CD8-positive, alpha-beta memory T cell (primary cell): Measurements from ENCODE around the gene TJAP1. TPM values are rescaled to one million over a fixed set of nuclear protein-coding genes. Genes with fewer than 3 reads are reported as not detected.
A peak's percentile ranks its signal among the peaks of the same experiment; 100 is the strongest.

ENCODE experiments used
- CTCF ChIA-PET: fragments of 350-600 bp; sonication (Branson Sonifier 250); formaldehyde crosslinking; loops from one replicate; lab custom pipeline; 2021; ENCODE audit warnings: antibody characterized with exemption; lab: Charles Lee
- POLR2A ChIA-PET: fragments of 350-600 bp; sonication (Branson Sonifier 250); formaldehyde crosslinking; loops from one replicate; lab custom pipeline; 2021; ENCODE audit warnings: antibody characterized with exemption; lab: Charles Lee
- DNase-seq, 5 donors: peaks; one replicate each; pipeline versions ENCODE4 v3.0.0 to v3.0.0-alpha.2; 2020 to 2022; ENCODE audit warnings: mixed read lengths in 1 of 5
- H3K27ac ChIP-seq: one replicate; pipeline ENCODE4 v1.7.0; 2013; ENCODE audit warnings: low read depth, mild to moderate bottlenecking, low read length, moderate library complexity
- H3K27me3 ChIP-seq: 2 replicates; pipeline ENCODE4 v1.7.0; 2013; ENCODE audit warnings: low read length, mild to moderate bottlenecking; ENCODE audit not compliant: insufficient read depth, poor library complexity, severe bottlenecking
- H3K36me3 ChIP-seq: 2 replicates; pipeline ENCODE4 v1.7.0; 2013; ENCODE audit warnings: mild to moderate bottlenecking, low read length, moderate library complexity; ENCODE audit not compliant: insufficient read depth
- H3K4me1 ChIP-seq: 2 replicates; pipeline ENCODE4 v1.7.0; 2013; ENCODE audit warnings: mild to moderate bottlenecking, low read length, moderate library complexity; ENCODE audit not compliant: insufficient read depth
- H3K4me3 ChIP-seq: 2 replicates; pipeline ENCODE4 v1.7.0; 2013; ENCODE audit warnings: mild to moderate bottlenecking, low read length
- H3K9me3 ChIP-seq: 2 replicates; pipeline ENCODE4 v1.7.0; 2013; ENCODE audit warnings: mild to moderate bottlenecking, low read length
- H3K27ac Mint-ChIP-seq, 8 donors: one replicate each; pipeline ENCODE4 v1.8.0; 2020 to 2021; ENCODE audit warnings: mixed read lengths in 8 of 8, mild to moderate bottlenecking in 6 of 8, inconsistent platforms in 3 of 8, moderate library complexity in 3 of 8
- H3K27me3 Mint-ChIP-seq, 2 donors: one replicate each; pipeline ENCODE4 v1.8.0; 2020 to 2021; ENCODE audit warnings: mixed read lengths in 2 of 2, mild to moderate bottlenecking in 1 of 2, moderate library complexity in 1 of 2
- H3K36me3 Mint-ChIP-seq, 3 donors: one replicate each; pipeline ENCODE4 v1.8.0; 2020 to 2021; ENCODE audit warnings: mixed read lengths in 3 of 3, inconsistent platforms in 1 of 3, mild to moderate bottlenecking in 1 of 3
- H3K4me1 Mint-ChIP-seq, 3 donors: one replicate each; pipeline ENCODE4 v1.8.0; 2020 to 2021; ENCODE audit warnings: mixed read lengths in 3 of 3, inconsistent platforms in 1 of 3, mild to moderate bottlenecking in 1 of 3
- H3K4me3 Mint-ChIP-seq, 7 donors: one replicate each; pipeline ENCODE4 v1.8.0; 2020 to 2021; ENCODE audit warnings: mixed read lengths in 7 of 7, mild to moderate bottlenecking in 6 of 7, moderate library complexity in 4 of 7, inconsistent platforms in 2 of 7
- H3K9me3 Mint-ChIP-seq, 5 donors: one replicate each; pipeline ENCODE4 v1.8.0; 2020 to 2022; ENCODE audit warnings: mixed read lengths in 5 of 5, mild to moderate bottlenecking in 3 of 5, moderate library complexity in 2 of 5, inconsistent platforms in 1 of 5
- polyA plus RNA-seq: library from polyadenylated mRNA; unstranded; fragments of 300-500 nt; fragmentation: Illumina TruSeq; gene quantifications from one replicate; pipeline ENCODE4 v1.2.3, GENCODE V29; 2021
- total RNA-seq, 2 experiments: library from RNA; stranded (reverse); gene quantifications; one replicate each; pipeline ENCODE4 v1.2.3, GENCODE V29; 2021

TJAP1 gene
- total and polyA plus RNA-seq, 3 experiments from 2014 or later, result 11.8 to 49.1 (median 48.8) TPM

DNA sequence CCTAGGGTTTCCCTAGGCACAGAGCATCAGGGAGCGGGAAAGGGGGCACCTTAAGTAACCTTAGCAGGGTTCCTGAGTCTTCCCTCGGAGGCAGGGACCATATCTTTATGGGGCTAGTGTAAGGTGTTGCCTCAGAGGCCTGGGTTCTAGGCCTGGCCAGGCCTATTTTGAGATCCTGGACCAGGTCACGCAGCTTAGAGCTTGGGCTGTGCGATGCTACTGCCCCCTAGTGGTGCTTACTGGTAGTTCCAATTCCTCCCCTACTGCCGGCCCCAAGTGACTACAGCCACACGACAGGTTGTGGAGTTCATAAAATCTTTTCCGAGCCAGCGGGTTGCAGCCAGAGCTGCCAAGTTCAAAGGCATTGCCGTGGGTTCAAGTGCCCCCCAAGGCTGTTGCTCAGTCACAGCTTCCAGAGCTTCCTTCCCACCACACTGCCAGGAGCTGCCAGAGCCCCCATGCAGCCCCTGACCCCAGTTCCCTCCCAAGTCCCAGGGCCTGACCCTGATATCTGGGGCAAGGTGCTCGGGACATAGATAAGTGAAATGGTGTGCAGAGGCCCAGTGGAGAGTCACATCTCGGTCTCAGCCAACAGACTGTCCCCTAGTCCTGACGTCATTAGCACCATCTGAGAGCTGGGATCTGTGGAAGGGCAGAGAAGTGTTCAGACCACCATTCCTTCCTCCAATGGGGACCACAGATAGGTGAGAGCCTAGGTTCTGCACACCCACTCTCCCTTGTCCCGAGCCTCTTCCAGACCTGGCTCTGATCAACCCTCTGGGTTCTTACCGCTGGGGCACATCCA, 29.5 kb downstream of the TJAP1 start:
- H3K9me3 ChIP-seq, result no peaks in the 10 kb centered on the region
- H3K27ac Mint-ChIP-seq, result peak overlapping the region in 7 of 8 donors; percentile 5 to 95 (median 66)
- peaks cover 14% of the 10 kb centered on the region for H3K4me1 ChIP-seq
- peaks cover 15% of the 10 kb centered on the region for H3K36me3 ChIP-seq
- H3K9me3 Mint-ChIP-seq, result no peaks in the 10 kb centered on the region
- ChIA-PET CTCF (interaction anchor here (0.6 to 7.2 kb wide), 32 partner anchors 9 to 691 kb away, joined by 3 to 93 read pairs (median 4); partner anchors contain the start of genes ABCC10, CRIP3, DLK2 and DNPH1), POLR2A (interaction anchor here (0.7 to 1.7 kb wide), 6 partner anchors 9 to 278 kb away, joined by 3 to 4 read pairs (median 3); partner anchors contain the start of genes ABCC10, DLK2, DNPH1 and POLR1C)
- peaks cover 10% of the 10 kb centered on the region for H3K27me3 ChIP-seq
- H3K4me1 Mint-ChIP-seq, result peaks cover 16 to 35% (median 30%) of the 10 kb centered on the region in 3 donors
- H3K36me3 Mint-ChIP-seq, result peaks cover 4 to 53% (median 13%) of the 10 kb centered on the region in 3 donors
- peaks cover 5 to 14% of the 10 kb centered on the region in 2 donors for H3K27me3 Mint-ChIP-seq
- no peak overlapping the region for H3K4me3 ChIP-seq
- peak overlapping the region in 1 of 7 donors; percentile 66 for H3K4me3 Mint-ChIP-seq
- H3K27ac ChIP-seq, result no peak overlapping the region
- DNase-seq, result peak; percentile 65 to 83 (median 71)

DNA sequence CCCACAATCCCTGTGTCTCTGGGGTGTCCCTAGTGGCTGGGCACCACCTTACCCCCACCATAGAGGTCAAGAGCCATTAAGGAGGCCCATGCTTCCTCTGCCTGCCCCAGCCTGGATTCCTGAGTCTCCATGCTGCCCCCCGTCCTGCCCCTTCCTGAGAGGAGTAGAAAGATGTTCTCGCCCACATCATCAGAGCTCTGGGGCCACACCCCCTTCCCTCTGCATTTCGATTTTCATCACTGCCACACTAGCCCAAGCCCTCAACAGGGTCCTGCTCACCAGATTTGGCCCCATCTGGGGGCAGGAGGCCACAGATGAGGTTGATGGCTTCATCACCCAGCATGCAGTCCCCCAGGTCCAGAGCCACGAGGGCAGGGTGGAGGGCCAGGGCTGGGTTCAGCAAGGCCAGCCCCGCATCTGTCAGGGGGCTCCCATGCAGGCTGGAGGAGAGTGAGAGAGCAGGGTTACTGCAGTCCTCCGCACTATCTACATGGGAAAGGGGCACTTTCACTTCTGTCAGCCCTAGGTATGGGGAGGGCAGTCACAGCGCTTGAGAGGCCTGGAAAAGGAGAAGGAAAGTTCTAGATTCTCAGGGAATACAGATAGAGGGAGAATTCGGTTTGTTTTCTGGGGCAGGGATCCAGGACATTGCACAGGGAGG, 31.2 kb downstream of the TJAP1 start:
- Mint-ChIP-seq H3K4me3 (peak overlapping the region; percentile 56 to 96 (median 82)), H3K27ac (peak overlapping the region in 4 of 8 donors; percentile 14 to 85 (median 68)), H3K4me1 (peaks cover 22 to 43% (median 37%) of the 10 kb centered on the region in 3 donors), H3K36me3 (peaks cover 3 to 53% (median 8%) of the 10 kb centered on the region in 3 donors), H3K9me3 (no peaks in the 10 kb centered on the region), H3K27me3 (peaks cover 7 to 14% of the 10 kb centered on the region in 2 donors)
- ChIA-PET POLR2A (interaction anchor here (1.4 to 1.7 kb wide), 2 partner anchors 54 to 284 kb away, joined by 3 to 4 read pairs; partner anchors contain the start of gene DLK2), CTCF (interaction anchor here (1.1 to 7.2 kb wide), 7 partner anchors 8 to 280 kb away, joined by 3 to 93 read pairs (median 9); partner anchors contain the start of genes DLK2, DNPH1, POLR1C and YIPF3)
- Histone ChIP-seq H3K4me1 (peaks cover 14% of the 10 kb centered on the region), H3K36me3 (peaks cover 18% of the 10 kb centered on the region), H3K27ac (no peak overlapping the region), H3K9me3 (no peaks in the 10 kb centered on the region), H3K27me3 (peaks cover 10% of the 10 kb centered on the region), H3K4me3 (no peak overlapping the region)
- DNase-seq, result no peak

DNA sequence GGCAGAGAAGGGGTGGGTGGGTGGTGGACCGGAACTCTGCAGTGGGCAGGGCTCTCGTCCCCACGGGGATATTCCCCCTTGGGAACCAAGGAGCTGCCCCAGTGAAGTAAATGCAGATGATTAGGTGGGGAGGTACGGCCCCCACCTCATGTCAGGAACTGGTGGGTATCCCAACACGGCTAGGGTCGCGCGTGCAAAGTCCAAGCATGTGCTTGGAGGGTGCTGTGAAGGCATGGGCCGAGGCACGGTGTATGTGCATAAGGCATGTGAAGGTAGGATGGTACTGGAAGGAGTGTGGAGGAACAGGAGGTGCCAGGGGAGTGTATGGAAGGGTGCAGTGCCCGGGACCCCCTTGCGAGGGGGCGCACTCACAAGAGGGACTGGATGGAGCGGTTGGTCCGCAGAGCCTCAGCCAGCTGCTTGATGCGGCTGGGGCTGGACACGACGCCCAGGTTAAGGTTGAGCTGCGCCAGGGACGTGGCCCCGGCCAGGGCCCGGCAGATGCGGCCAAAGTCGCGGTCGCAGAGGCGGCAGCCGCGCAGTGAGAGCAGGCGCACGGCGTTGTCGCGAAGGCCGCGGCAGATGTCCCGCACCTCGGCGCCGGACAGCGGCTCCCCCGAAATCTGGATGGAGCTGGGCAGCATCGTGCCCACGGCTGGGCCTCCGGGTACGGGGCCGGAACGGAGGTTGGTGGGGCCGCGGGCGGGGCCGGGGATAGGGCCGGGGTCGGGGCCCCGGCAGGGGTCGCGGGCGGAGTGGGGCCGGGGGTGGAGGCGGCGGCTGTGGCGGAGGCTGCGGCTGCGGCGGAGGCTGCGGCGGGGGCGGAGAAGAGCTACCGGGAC, 32.0 kb downstream of the TJAP1 start:
- ChIA-PET POLR2A (interaction anchor here (0.5 to 1.4 kb wide), 7 partner anchors 9 to 495 kb away, joined by 3 to 14 read pairs (median 4); partner anchors contain the start of genes DLK2, KLHDC3 and MEA1), CTCF (interaction anchor here (1.1 to 6.6 kb wide), 2 partner anchors 55 to 280 kb away, joined by 5 to 61 read pairs; partner anchors contain the start of genes DLK2 and DNPH1)
- peak overlapping the region; percentile 75 to 96 (median 82) for H3K4me3 Mint-ChIP-seq

DNA sequence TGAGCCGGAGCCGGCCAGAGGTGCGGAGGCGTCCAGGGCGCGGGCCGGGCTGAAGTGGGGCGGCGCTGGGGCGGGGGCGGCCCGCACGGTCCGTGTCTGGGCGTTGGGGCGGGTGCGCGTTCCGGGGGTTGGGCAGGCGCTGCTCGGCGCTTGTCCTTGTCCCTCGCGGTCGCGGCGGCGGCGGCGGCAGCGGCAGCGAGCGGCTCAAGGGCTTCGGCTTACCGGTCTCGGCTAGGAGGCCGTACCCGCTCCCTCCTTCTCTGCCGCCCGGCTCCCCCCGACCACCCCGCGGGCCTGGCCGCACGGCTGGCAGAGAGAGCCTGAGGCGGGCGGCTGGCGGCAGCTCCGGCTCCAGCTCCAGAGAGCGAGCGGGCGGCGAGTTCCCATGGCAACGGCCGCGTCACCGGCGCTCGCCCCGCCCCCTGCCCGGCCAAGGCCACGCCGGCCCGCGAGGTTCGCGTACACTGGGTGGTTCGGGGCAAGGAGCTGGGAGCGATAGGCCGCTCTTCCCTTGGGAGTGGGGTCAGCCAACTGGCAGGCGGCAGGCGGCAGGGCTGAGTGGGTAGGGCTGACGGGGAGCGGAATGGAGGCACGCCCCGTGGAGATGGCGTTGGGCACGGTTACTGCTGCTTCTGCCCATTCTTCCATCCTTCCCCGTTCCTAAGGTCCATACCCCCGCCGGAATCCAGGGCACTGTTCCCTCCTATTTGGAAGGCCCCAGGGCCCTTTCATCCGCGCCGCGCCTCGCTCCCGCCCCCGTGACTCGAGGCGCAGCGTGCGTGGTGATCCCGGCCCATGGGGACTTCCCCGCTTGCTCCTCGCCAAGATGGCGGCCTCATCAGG, 32.8 kb downstream of the TJAP1 start, which contains the start of gene LRRC73:
Gene LRRC73 (minus strand): TSS at position 363 of the 843 bp plus-strand sequence. CDS start 561 bp downstream, outside the sequence.
- Mint-ChIP-seq H3K4me3 (peak within 1 kb of the TSS; percentile 76 to 96 (median 82)), H3K4me1 (peaks cover 30 to 56% (median 37%) of the 10 kb centered on the region in 3 donors), H3K27ac (peak within 1 kb of the TSS; percentile 50 to 92 (median 72)), H3K9me3 (no peaks in the 10 kb centered on the region), H3K36me3 (peaks cover 5 to 49% (median 13%) of the 10 kb centered on the region in 3 donors), H3K27me3 (peaks cover 7 to 14% of the 10 kb centered on the region in 2 donors)
- Histone ChIP-seq H3K36me3 (peaks cover 18% of the 10 kb centered on the region), H3K9me3 (no peaks in the 10 kb centered on the region), H3K4me1 (peaks cover 24% of the 10 kb centered on the region), H3K27ac (peak within 1 kb of the TSS; percentile 4), H3K4me3 (peak within 1 kb of the TSS; percentile 41), H3K27me3 (peaks cover 10% of the 10 kb centered on the region)
- DNase-seq, result peak; percentile 73 to 85 (median 77)
- POLR2A ChIA-PET, result interaction anchor here (0.5 to 1.4 kb wide), 7 partner anchors 8 to 496 kb away, joined by 3 to 14 read pairs (median 4); partner anchors contain the start of genes DLK2, KLHDC3 and MEA1
- CTCF ChIA-PET, result interaction anchor here (0.6 to 6.6 kb wide), 4 partner anchors 11 to 281 kb away, joined by 3 to 61 read pairs (median 4); partner anchors contain the start of genes DLK2 and DNPH1

More for the DNA sequence above, 32.0 kb downstream of the TJAP1 start:
- Histone ChIP-seq H3K27me3 (peaks cover 10% of the 10 kb centered on the region), H3K4me1 (peaks cover 16% of the 10 kb centered on the region), H3K4me3 (no peak overlapping the region), H3K36me3 (peaks cover 17% of the 10 kb centered on the region), H3K9me3 (no peaks in the 10 kb centered on the region), H3K27ac (no peak overlapping the region)
- Mint-ChIP-seq H3K27me3 (peaks cover 7 to 14% of the 10 kb centered on the region in 2 donors), H3K4me1 (peaks cover 24 to 48% (median 37%) of the 10 kb centered on the region in 3 donors), H3K9me3 (no peaks in the 10 kb centered on the region), H3K27ac (peak overlapping the region in 6 of 8 donors; percentile 2 to 92 (median 80)), H3K36me3 (peaks cover 3 to 53% (median 9%) of the 10 kb centered on the region in 3 donors)
- no peak for DNase-seq

DNA sequence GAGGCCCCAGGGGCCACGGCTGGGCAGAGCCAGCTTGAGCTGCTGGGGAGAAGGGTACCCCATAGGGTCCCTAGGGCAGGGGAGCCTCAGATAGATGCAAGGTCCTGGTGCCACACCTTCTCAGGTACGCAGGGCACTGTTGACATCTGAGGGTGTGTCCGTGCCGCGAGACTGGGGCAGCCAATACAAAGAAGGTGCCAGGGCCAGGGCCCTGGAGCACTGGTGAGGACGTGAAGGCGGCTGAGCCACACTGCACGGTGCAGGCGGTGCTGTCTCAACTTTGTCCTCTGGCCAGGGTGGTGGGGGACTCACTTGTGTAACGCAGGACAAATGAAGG, 33.4 kb downstream of the TJAP1 start:
- no peak overlapping the region for H3K4me3 ChIP-seq

DNA sequence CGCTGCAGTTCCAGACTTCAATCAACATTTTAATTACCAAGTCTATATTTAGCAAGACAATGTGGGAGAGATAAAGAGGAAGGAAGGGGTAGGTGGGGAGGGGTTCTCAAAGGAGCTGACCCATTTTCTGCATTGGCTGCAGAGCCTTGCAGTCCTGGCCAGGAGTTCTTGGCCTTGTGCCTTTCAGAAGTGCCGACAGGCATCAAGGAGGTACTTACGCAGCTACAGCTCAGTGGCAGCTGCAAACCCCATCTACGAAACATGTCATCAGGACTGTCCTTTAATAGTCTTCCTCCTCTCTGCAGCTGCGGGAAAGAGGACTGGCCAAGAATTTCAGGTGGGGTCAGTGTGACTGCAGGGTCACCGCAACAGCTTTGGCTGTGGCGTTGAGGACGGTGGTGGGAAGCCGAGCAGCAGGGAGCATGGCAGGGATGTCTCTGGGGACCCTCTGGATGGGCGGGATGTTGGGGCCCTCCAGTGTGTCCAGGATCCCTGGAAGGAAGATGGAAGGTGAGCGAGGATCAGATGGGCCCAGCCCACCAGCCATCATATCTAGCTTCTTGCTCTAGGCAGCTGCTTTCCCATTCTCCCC, 34.5 kb downstream of the TJAP1 start:
- no peak overlapping the region for H3K4me3 ChIP-seq
- peaks cover 10% of the 10 kb centered on the region for H3K27me3 ChIP-seq
- H3K27ac ChIP-seq, result no peak overlapping the region
- DNase-seq, result no peak
- H3K9me3 ChIP-seq, result no peaks in the 10 kb centered on the region
- Mint-ChIP-seq H3K27me3 (peaks cover 7 to 14% of the 10 kb centered on the region in 2 donors), H3K4me1 (peaks cover 28 to 58% (median 34%) of the 10 kb centered on the region in 3 donors), H3K36me3 (peaks cover 7 to 40% (median 13%) of the 10 kb centered on the region in 3 donors), H3K27ac (peak overlapping the region in 5 of 8 donors; percentile 55 to 84 (median 57)), H3K9me3 (no peaks in the 10 kb centered on the region), H3K4me3 (peak overlapping the region in 2 of 7 donors; percentile 72 to 82)
- H3K36me3 ChIP-seq, result peaks cover 25% of the 10 kb centered on the region
- POLR2A ChIA-PET, result no interaction called here
- CTCF ChIA-PET, result interaction anchor here (1.3 kb wide), 1 partner anchor 83 kb away, joined by 3 read pairs; no protein-coding TSS in a partner anchor
- peaks cover 30% of the 10 kb centered on the region for H3K4me1 ChIP-seq

More for the DNA sequence above, 33.4 kb downstream of the TJAP1 start:
- peaks cover 30% of the 10 kb centered on the region for H3K4me1 ChIP-seq
- Mint-ChIP-seq H3K27me3 (peaks cover 7 to 14% of the 10 kb centered on the region in 2 donors), H3K9me3 (no peaks in the 10 kb centered on the region), H3K4me1 (peaks cover 36 to 62% (median 37%) of the 10 kb centered on the region in 3 donors), H3K27ac (peak overlapping the region in 3 of 8 donors; percentile 10 to 65 (median 46)), H3K4me3 (peak overlapping the region in 6 of 7 donors; percentile 67 to 82 (median 74)), H3K36me3 (peaks cover 7 to 44% (median 13%) of the 10 kb centered on the region in 3 donors)
- ChIA-PET CTCF (interaction anchor here (0.6 to 1.3 kb wide), 3 partner anchors 12 to 92 kb away, joined by 3 read pairs; no protein-coding TSS in a partner anchor), POLR2A (interaction anchor here (0.6 to 1.0 kb wide), 2 partner anchors 83 to 496 kb away, joined by 3 to 4 read pairs; partner anchors contain the start of genes ABCC10, KLHDC3 and MEA1)
- peaks cover 24% of the 10 kb centered on the region for H3K36me3 ChIP-seq
- peak overlapping the region; percentile 4 for H3K27ac ChIP-seq
- no peaks in the 10 kb centered on the region for H3K9me3 ChIP-seq
- H3K27me3 ChIP-seq, result peaks cover 10% of the 10 kb centered on the region
- DNase-seq, result peak in 1 of 5 donors; percentile 53
